Chondrocyte (in vitro differentiated cells): ENCODE measurements around the gene FGF23. TPM values are rescaled to one million over a fixed set of nuclear protein-coding genes. Genes with fewer than 3 reads are reported as not detected.

ENCODE experiments used
- DNase-seq: peaks from one replicate; pipeline ENCODE4 v3.0.0; 2021; ENCODE audit warnings: mixed read lengths, low spot score
- H3K27ac Mint-ChIP-seq: one replicate; pipeline ENCODE4 v1.8.0; 2021; ENCODE audit warnings: mild to moderate bottlenecking, moderate library complexity, mixed read lengths; ENCODE audit not compliant: unreplicated experiment
- H3K27me3 Mint-ChIP-seq: 2 replicates; pipeline ENCODE4 v1.8.0; 2021; ENCODE audit warnings: low read depth, mixed read lengths
- H3K36me3 Mint-ChIP-seq: 2 replicates; pipeline ENCODE4 v1.8.0; 2021; ENCODE audit warnings: low read depth, mixed read lengths
- H3K4me1 Mint-ChIP-seq: 2 replicates; pipeline ENCODE4 v1.8.0; 2021; ENCODE audit warnings: low read depth, mild to moderate bottlenecking, mixed read lengths
- H3K4me3 Mint-ChIP-seq: one replicate; pipeline ENCODE4 v1.8.0; 2021; ENCODE audit warnings: mild to moderate bottlenecking, moderate library complexity, mixed read lengths; ENCODE audit not compliant: unreplicated experiment
- H3K9me3 Mint-ChIP-seq: 2 replicates; pipeline ENCODE4 v1.8.0; 2021; ENCODE audit warnings: low read depth, mixed read lengths
- total RNA-seq: library from RNA; stranded (reverse); gene quantifications from 3 replicates; pipeline ENCODE4 v1.2.1, GENCODE V29; 2021
- TF ChIP-seq, protein P1 (sequence below): fragments of 200-600 bp; sonication (generic); IDR thresholded peaks from 2 replicates; pipeline ENCODE4 v1.5.0; 2021; ENCODE audit warnings: antibody characterized with exemption, mild to moderate bottlenecking, moderate library complexity

The FGF23 gene
- total RNA-seq, 1 donor from 2014 or later: not detected

DNA sequence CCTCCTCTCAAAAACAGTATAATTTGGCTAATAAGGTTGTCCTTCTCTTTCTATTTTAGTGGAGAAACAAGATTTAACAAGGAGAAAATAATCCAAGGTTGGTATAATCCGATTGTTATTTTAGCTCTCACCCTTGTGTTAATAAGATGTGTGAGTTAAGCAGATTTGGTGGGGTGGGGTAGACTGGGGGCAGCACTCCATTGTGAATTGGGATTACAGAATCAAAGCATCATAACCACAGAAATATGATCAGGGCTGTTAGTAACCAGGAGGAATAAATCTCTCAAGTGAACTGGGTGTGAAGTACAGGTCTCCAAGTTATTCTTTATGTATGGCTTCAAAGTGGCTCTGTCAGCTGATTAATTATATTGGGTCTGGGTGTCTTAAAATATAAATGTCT is 48.3 kb downstream of the FGF23 start:
- no peaks in the 10 kb centered on the region for H3K9me3 Mint-ChIP-seq
- no peaks in the 10 kb centered on the region for H3K27me3 Mint-ChIP-seq
- H3K4me1 Mint-ChIP-seq: peaks cover 13% of the 10 kb centered on the region
- H3K36me3 Mint-ChIP-seq: peaks cover 23% of the 10 kb centered on the region
- no peak for DNase-seq
- TF ChIP-seq, protein P1, sequence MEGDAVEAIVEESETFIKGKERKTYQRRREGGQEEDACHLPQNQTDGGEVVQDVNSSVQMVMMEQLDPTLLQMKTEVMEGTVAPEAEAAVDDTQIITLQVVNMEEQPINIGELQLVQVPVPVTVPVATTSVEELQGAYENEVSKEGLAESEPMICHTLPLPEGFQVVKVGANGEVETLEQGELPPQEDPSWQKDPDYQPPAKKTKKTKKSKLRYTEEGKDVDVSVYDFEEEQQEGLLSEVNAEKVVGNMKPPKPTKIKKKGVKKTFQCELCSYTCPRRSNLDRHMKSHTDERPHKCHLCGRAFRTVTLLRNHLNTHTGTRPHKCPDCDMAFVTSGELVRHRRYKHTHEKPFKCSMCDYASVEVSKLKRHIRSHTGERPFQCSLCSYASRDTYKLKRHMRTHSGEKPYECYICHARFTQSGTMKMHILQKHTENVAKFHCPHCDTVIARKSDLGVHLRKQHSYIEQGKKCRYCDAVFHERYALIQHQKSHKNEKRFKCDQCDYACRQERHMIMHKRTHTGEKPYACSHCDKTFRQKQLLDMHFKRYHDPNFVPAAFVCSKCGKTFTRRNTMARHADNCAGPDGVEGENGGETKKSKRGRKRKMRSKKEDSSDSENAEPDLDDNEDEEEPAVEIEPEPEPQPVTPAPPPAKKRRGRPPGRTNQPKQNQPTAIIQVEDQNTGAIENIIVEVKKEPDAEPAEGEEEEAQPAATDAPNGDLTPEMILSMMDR: no peak
- no peak overlapping the region for H3K4me3 Mint-ChIP-seq
- no peak overlapping the region for H3K27ac Mint-ChIP-seq

DNA sequence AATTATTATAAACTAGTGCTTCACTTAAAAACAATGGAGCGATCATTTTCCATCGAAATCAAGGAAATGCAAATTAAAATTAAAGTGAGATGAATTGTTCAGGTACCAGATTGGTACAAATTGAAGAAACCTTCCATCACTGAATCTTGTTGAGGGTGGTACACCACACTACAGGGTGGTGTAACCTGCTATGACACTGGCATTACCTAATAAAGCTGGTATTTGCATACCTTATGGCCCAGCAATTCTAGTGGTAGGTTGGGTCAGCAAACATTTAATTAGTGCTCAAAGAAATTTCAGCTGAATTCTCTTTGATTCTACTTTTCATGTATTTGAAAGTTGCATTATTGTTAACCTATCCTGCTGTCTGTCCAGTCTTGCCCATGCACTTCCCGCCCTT is 49.3 kb downstream of the FGF23 start:
- TF ChIP-seq, protein P1: no peak
- H3K36me3 Mint-ChIP-seq: peaks cover 15% of the 10 kb centered on the region
- no peak for DNase-seq
- no peaks in the 10 kb centered on the region for H3K27me3 Mint-ChIP-seq
- H3K4me1 Mint-ChIP-seq: peaks cover 16% of the 10 kb centered on the region
- no peak overlapping the region for H3K4me3 Mint-ChIP-seq
- no peak overlapping the region for H3K27ac Mint-ChIP-seq
- H3K9me3 Mint-ChIP-seq: no peaks in the 10 kb centered on the region

DNA sequence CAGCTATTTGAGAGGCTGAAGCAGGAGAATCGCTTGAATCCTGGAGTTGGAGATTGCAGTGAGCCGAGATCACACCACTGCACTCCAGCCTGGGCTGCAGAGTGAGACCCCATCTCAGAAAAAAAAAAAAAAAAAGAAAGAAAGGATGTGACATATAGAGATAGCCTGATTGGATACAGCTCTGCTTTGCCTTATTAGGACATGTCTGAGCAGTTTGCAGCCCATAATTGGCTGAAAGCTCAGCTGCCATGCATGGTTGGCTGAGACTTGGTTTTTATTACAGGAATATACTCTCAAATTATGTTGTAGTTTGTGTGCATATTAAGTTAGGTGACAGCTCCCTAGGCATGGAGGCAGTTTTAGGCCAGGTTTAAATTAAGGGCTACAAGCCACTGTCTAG is 52.2 kb downstream of the FGF23 start:
- H3K27me3 Mint-ChIP-seq: no peaks in the 10 kb centered on the region
- H3K36me3 Mint-ChIP-seq: peaks cover 7% of the 10 kb centered on the region
- no peaks in the 10 kb centered on the region for H3K9me3 Mint-ChIP-seq
- H3K4me3 Mint-ChIP-seq: no peak overlapping the region
- no peak for DNase-seq
- H3K4me1 Mint-ChIP-seq: peaks cover 25% of the 10 kb centered on the region
- H3K27ac Mint-ChIP-seq: no peak overlapping the region
- TF ChIP-seq, protein P1: no peak

DNA sequence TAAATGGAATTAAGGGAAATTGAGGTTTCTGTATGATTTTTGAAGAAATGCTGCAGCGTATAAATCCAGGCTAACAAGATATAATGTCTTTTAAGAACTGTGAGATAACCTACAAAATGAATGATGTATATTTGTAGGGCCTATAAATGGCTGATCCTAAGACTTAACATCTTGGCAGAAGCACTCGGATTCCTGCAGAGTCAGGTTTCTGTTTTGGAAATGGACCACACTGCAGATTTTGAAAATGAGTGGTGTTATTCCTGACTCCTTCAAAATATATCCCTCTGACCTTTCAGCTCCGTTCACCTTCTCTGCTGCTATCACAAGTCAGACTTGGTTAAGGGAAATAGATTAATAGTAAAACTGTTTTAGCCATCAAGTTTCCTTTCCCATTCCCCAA is 53.5 kb downstream of the FGF23 start:
- TF ChIP-seq, protein P1: no peak
- DNase-seq: no peak
- Mint-ChIP-seq H3K4me3 (no peak overlapping the region), H3K36me3 (peaks cover 6% of the 10 kb centered on the region), H3K27me3 (no peaks in the 10 kb centered on the region), H3K9me3 (no peaks in the 10 kb centered on the region), H3K27ac (no peak overlapping the region), H3K4me1 (peaks cover 32% of the 10 kb centered on the region)

DNA sequence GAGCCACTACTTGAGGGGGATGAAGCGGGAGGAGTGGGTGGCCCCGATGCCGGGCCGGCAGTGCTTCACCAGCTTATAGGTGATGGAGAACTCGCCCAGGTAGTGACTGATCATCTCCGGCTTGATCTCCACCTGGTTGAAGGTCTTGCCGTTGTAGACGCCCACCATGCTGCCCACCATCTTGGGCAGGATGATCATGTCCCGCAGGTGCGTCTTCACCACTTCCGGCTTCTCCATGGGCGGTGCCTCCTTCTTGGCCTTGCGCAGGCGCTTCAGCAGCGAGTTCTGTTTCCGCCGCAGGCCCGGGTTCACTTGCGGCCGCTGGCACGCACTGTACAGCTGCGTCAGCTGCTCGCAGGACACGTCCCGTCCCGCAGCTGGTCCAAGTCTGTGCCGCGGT is 55.1 kb downstream of the FGF23 start:
- H3K36me3 Mint-ChIP-seq: peaks cover 4% of the 10 kb centered on the region
- H3K4me1 Mint-ChIP-seq: peaks cover 38% of the 10 kb centered on the region
- no peaks in the 10 kb centered on the region for H3K9me3 Mint-ChIP-seq
- TF ChIP-seq, protein P1: no peak
- no peak for DNase-seq
- H3K4me3 Mint-ChIP-seq: no peak overlapping the region
- no peak overlapping the region for H3K27ac Mint-ChIP-seq
- no peaks in the 10 kb centered on the region for H3K27me3 Mint-ChIP-seq
